Choroid plexus epithelial cell (primary cell): ENCODE measurements around the gene POLD1.

ENCODE experiments used
- DNase-seq: peaks from one replicate; pipeline ENCODE4 v3.0.0-alpha.2; 2010; ENCODE audit warnings: low read depth
- H3K4me3 ChIP-seq: 2 replicates; pipeline ENCODE4 v1.5.1; 2011; ENCODE audit warnings: low read depth, mild to moderate bottlenecking, control low read depth, low read length, moderate library complexity
- TF ChIP-seq, protein P1 (sequence below): conservative IDR thresholded peaks from 2 replicates; pipeline ENCODE4 v1.5.1; 2011; ENCODE audit warnings: low read depth, mild to moderate bottlenecking, control low read depth, inconsistent platforms, low read length, moderate library complexity

The POLD1 gene

GRCh38 chr19:50420808-50421207, 36.7 kb downstream of the POLD1 start:
- TF ChIP-seq, protein P1, sequence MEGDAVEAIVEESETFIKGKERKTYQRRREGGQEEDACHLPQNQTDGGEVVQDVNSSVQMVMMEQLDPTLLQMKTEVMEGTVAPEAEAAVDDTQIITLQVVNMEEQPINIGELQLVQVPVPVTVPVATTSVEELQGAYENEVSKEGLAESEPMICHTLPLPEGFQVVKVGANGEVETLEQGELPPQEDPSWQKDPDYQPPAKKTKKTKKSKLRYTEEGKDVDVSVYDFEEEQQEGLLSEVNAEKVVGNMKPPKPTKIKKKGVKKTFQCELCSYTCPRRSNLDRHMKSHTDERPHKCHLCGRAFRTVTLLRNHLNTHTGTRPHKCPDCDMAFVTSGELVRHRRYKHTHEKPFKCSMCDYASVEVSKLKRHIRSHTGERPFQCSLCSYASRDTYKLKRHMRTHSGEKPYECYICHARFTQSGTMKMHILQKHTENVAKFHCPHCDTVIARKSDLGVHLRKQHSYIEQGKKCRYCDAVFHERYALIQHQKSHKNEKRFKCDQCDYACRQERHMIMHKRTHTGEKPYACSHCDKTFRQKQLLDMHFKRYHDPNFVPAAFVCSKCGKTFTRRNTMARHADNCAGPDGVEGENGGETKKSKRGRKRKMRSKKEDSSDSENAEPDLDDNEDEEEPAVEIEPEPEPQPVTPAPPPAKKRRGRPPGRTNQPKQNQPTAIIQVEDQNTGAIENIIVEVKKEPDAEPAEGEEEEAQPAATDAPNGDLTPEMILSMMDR = no peak
- no peak for DNase-seq
- H3K4me3 ChIP-seq = no peak overlapping the region

- TF ChIP-seq, protein P1 = no peak
- no peak overlapping the region for H3K4me3 ChIP-seq
- no peak for DNase-seq
Measured at GRCh38 chr19:50422397-50423278, 38.5 kb downstream of the POLD1 start.

GRCh38 chr19:50423279-50424113, 39.3 kb downstream of the POLD1 start:
- no peak for DNase-seq
- TF ChIP-seq, protein P1 = no peak
- no peak overlapping the region for H3K4me3 ChIP-seq

GRCh38 chr19:50425581-50425980, 41.4 kb downstream of the POLD1 start:
- no peak overlapping the region for H3K4me3 ChIP-seq
- no peak for DNase-seq
- TF ChIP-seq, protein P1 = no peak

- H3K4me3 ChIP-seq = peak overlapping the region; percentile 34
- no peak for DNase-seq
- TF ChIP-seq, protein P1 = no peak
Measured at GRCh38 chr19:50427318-50427925, 43.3 kb downstream of the POLD1 start.

DNA sequence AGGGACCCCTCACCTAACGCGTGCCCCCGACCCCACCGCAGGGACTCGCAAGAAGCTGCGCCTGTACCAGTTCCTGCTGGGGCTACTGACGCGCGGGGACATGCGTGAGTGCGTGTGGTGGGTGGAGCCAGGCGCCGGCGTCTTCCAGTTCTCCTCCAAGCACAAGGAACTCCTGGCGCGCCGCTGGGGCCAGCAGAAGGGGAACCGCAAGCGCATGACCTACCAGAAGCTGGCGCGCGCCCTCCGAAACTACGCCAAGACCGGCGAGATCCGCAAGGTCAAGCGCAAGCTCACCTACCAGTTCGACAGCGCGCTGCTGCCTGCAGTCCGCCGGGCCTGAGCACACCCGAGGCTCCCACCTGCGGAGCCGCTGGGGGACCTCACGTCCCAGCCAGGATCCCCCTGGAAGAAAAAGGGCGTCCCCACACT, 43.9 kb downstream of the POLD1 start:
- peak overlapping the region; percentile 34 for H3K4me3 ChIP-seq
- peak; percentile 95 for DNase-seq
- TF ChIP-seq, protein P1 = no peak
